ENCODE results near the gene C11orf68. TPM values are rescaled to one million over a fixed set of nuclear protein-coding genes. Genes with fewer than 3 reads are reported as not detected.

C11orf68 gene
- total and polyA plus RNA-seq, 10 of the 15 experiments (the other 5 are each of a cell fraction or from before 2014, with no cell fraction given), result 3.0 to 25.4 (median 16.7) TPM

GRCh38 chr11:65867284-65868071, 51.4 kb downstream of the C11orf68 start:
- POLR2A ChIA-PET, result interaction anchor here (0.6 to 1.1 kb wide), 2 partner anchors 34 to 1241 kb away, joined by 3 read pairs; partner anchors contain the start of gene SNX32
- H3K4me2 ChIP-seq (ENCODE audit: control insufficient read depth, insufficient read depth), result no peak overlapping the region
- H2AFZ ChIP-seq (ENCODE audit: control insufficient read depth, low read depth, low read length), result no peak overlapping the region
- peak; percentile 36; the same call in 2 of the 3 replicates for ATAC-seq
- TF ChIP-seq PKNOX1 (IDR thresholded peaks at IDR 0.05), result no peak
- no peak for TF ChIP-seq POLR2AphosphoS5 (IDR thresholded peaks at IDR 0.05; ENCODE audit: low read length)
- 0 out of 2 replicates have a peak, but pooled peaks have one; percentile 8 for TF ChIP-seq POLR2A (IDR thresholded peaks at IDR 0.05; ENCODE audit: low read depth, low read length)
- no peak for TF ChIP-seq CHD1 (IDR thresholded peaks at IDR 0.05; ENCODE audit: low read depth, low read length)
- no peak for TF ChIP-seq KAT2A (conservative IDR thresholded peaks at IDR 0.05; ENCODE audit: control insufficient read depth, low read depth, low read length)
- TF ChIP-seq YBX1 (IDR thresholded peaks at IDR 0.05), result no peak
- no peak for TF ChIP-seq ELK1 (IDR thresholded peaks at IDR 0.05; ENCODE audit: low read depth, low read length)
- H3K36me3 ChIP-seq (ENCODE audit: control insufficient read depth in 2 of 2, insufficient read depth in 2 of 2, low read length in 1 of 2), result peaks cover 22 to 38% of the 10 kb centered on the region in 2 experiments
- no peak overlapping the region for H3K4me3 ChIP-seq
- CTCF ChIA-PET, result no interaction called here
- in situ Hi-C loops (cut with MboI) (loop anchor here (25.0 kb wide), 1 partner anchor 1630 kb away; the partner anchor contains the start of genes DNAJC4, FKBP2, NUDT22 and PPP1R14B), intact Hi-C loops (cut with micrococcal nuclease; ENCODE audit: unreplicated experiment) (no loop called here)
- no peak overlapping the region for H3K9ac ChIP-seq (ENCODE audit: control insufficient read depth, insufficient read depth, low read length)
- RAD21 ChIA-PET (ENCODE audit: unreplicated experiment), result no interaction called here
- no peak for FAIRE-seq
- H3K9me3 ChIP-seq (replicated peaks; ENCODE audit: control insufficient read depth, insufficient read depth, low read length), result no peaks in the 10 kb centered on the region
- H3K27ac ChIP-seq (ENCODE audit: control insufficient read depth, insufficient read depth), result no peak overlapping the region
- SMC1A ChIA-PET (ENCODE audit: uncharacterized antibody, unreplicated experiment), result no interaction called here
- BruUV-seq (replicated peaks), result no TSS peak
- H3K79me2 ChIP-seq (ENCODE audit: control insufficient read depth, insufficient read depth, low read length), result peaks cover 2% of the 10 kb centered on the region
- WGBS (ENCODE audit: insufficient coverage, insufficient replicate concordance, low lambda C conversion rate, missing lambda C conversion rate), result 62% methylated on average over 29 of the region's 29 CpGs
- H4K20me1 ChIP-seq (ENCODE audit: control insufficient read depth, insufficient read depth), result no peaks in the 10 kb centered on the region; the same call in 1 of the 2 replicates
- peaks cover 7% of the 10 kb centered on the region for H3K4me1 ChIP-seq (ENCODE audit: control insufficient read depth, insufficient read depth, low read length)
- H3K27me3 ChIP-seq (replicated peaks in 1 of 2; ENCODE audit: control insufficient read depth in 2 of 2, insufficient read depth in 2 of 2, low read length in 1 of 2), result no peaks in the 10 kb centered on the region
- DNase-seq (ENCODE audit: low read depth, low spot score), result no peak

Other genes starting within 250 kb of the C11orf68 start
Only the 7 nearest of the 22 such genes appear.
- 1.4 and 2.9 TPM in 2 replicates for gene CTSW, start 39.2 kb downstream of the C11orf68 start, total RNA-seq (2014; rRNA removed)
- gene CTSW, start 39.2 kb downstream of the C11orf68 start, total RNA-seq (2014; rRNA removed; fragmentation: Illumina TruSeq; extraction: Trizol), result 1.5 and 1.7 TPM in 2 replicates
- 1.5 and 1.9 TPM in 2 replicates for gene CTSW, start 39.2 kb downstream of the C11orf68 start, total RNA-seq (2021)
- 7.0 and 12.0 TPM in 2 replicates for gene CTSW, start 39.2 kb downstream of the C11orf68 start, polyA plus RNA-seq (2011; rRNA removed)
- 0.43 and 1.7 TPM in 2 replicates for gene CTSW, start 39.2 kb downstream of the C11orf68 start, polyA plus RNA-seq (2014; fragmentation: Illumina TruSeq; extraction: Trizol)
- 1 to 10 TPM in 1 of 2 experiments, under 1 TPM in 1; 0.53 to 1.6 TPM for gene CTSW, start 39.2 kb downstream of the C11orf68 start, polyA plus RNA-seq (2014; fragmentation: Nextera tagmentation; extraction: Ambion mirVana)
- 1.7 and 3.3 TPM in 2 replicates for gene CTSW, start 39.2 kb downstream of the C11orf68 start, polyA plus RNA-seq (2014; rRNA removed)
- gene CTSW, start 39.2 kb downstream of the C11orf68 start, polyA plus RNA-seq (2016; fragmentation: Nextera tagmentation; extraction: Ambion mirVana), result 1 to 10 TPM in 1 of 2 experiments, under 1 TPM in 1; 0.92 to 1.1 TPM
- gene FIBP, start 30.6 kb downstream of the C11orf68 start, total RNA-seq (2014; rRNA removed), result 144 and 155 TPM in 2 replicates
- gene FIBP, start 30.6 kb downstream of the C11orf68 start, total RNA-seq (2014; rRNA removed; fragmentation: Illumina TruSeq; extraction: Trizol), result 78.4 and 82.8 TPM in 2 replicates
- gene FIBP, start 30.6 kb downstream of the C11orf68 start, total RNA-seq (2021), result 100.0 and 103 TPM in 2 replicates
- 79.6 and 89.1 TPM in 2 replicates for gene FIBP, start 30.6 kb downstream of the C11orf68 start, polyA plus RNA-seq (2011; rRNA removed)
- gene FIBP, start 30.6 kb downstream of the C11orf68 start, polyA plus RNA-seq (2014; fragmentation: Illumina TruSeq; extraction: Trizol), result 59.8 and 78.7 TPM in 2 replicates
- 10 to 100 TPM; 65.1 to 80.7 TPM for gene FIBP, start 30.6 kb downstream of the C11orf68 start, polyA plus RNA-seq (2014; fragmentation: Nextera tagmentation; extraction: Ambion mirVana)
- 169 and 197 TPM in 2 replicates for gene FIBP, start 30.6 kb downstream of the C11orf68 start, polyA plus RNA-seq (2014; rRNA removed)
- 100 to 1,000 TPM; 176 to 182 TPM for gene FIBP, start 30.6 kb downstream of the C11orf68 start, polyA plus RNA-seq (2016; fragmentation: Nextera tagmentation; extraction: Ambion mirVana)
- gene CCDC85B, start 28.4 kb downstream of the C11orf68 start, total RNA-seq (2014; rRNA removed), result 93.5 and 114 TPM in 2 replicates
- gene CCDC85B, start 28.4 kb downstream of the C11orf68 start, total RNA-seq (2014; rRNA removed; fragmentation: Illumina TruSeq; extraction: Trizol), result 2.1 and 2.9 TPM in 2 replicates
- gene CCDC85B, start 28.4 kb downstream of the C11orf68 start, total RNA-seq (2021), result 92.0 and 92.1 TPM in 2 replicates
- 2.0 and 7.0 TPM in 2 replicates for gene CCDC85B, start 28.4 kb downstream of the C11orf68 start, polyA plus RNA-seq (2011; rRNA removed)
- 0.32 TPM in 1 of 2 replicates, not detected in the other for gene CCDC85B, start 28.4 kb downstream of the C11orf68 start, polyA plus RNA-seq (2014; fragmentation: Illumina TruSeq; extraction: Trizol)
- 1 to 10 TPM in 1 of 2 experiments, under 1 TPM in 1; 0.35 to 1.1 TPM for gene CCDC85B, start 28.4 kb downstream of the C11orf68 start, polyA plus RNA-seq (2014; fragmentation: Nextera tagmentation; extraction: Ambion mirVana)
- 94.2 and 119 TPM in 2 replicates for gene CCDC85B, start 28.4 kb downstream of the C11orf68 start, polyA plus RNA-seq (2014; rRNA removed)
- 100 to 1,000 TPM in 1 of 2 experiments, 10 to 100 TPM in 1; 94.6 to 114 TPM for gene CCDC85B, start 28.4 kb downstream of the C11orf68 start, polyA plus RNA-seq (2016; fragmentation: Nextera tagmentation; extraction: Ambion mirVana)
- 2.1 TPM in 2 replicates for gene FOSL1, start 18.7 kb downstream of the C11orf68 start, total RNA-seq (2014; rRNA removed)
- gene FOSL1, start 18.7 kb downstream of the C11orf68 start, total RNA-seq (2014; rRNA removed; fragmentation: Illumina TruSeq; extraction: Trizol), result 0.92 and 1.3 TPM in 2 replicates
- gene FOSL1, start 18.7 kb downstream of the C11orf68 start, total RNA-seq (2021), result 3.8 and 4.3 TPM in 2 replicates
- gene FOSL1, start 18.7 kb downstream of the C11orf68 start, polyA plus RNA-seq (2011; rRNA removed), result 0.76 and 1.3 TPM in 2 replicates
- gene FOSL1, start 18.7 kb downstream of the C11orf68 start, polyA plus RNA-seq (2014; fragmentation: Illumina TruSeq; extraction: Trizol), result 2.4 and 2.8 TPM in 2 replicates
- gene FOSL1, start 18.7 kb downstream of the C11orf68 start, polyA plus RNA-seq (2014; fragmentation: Nextera tagmentation; extraction: Ambion mirVana), result under 1 TPM; 0.82 to 0.90 TPM
- gene FOSL1, start 18.7 kb downstream of the C11orf68 start, polyA plus RNA-seq (2014; rRNA removed), result 2.0 and 2.4 TPM in 2 replicates
- gene FOSL1, start 18.7 kb downstream of the C11orf68 start, polyA plus RNA-seq (2016; fragmentation: Nextera tagmentation; extraction: Ambion mirVana), result 1 to 10 TPM; 5.0 to 5.4 TPM
- gene DRAP1, start 364 bp upstream of the C11orf68 start, total RNA-seq (2014; rRNA removed), result 110 and 126 TPM in 2 replicates
- gene DRAP1, start 364 bp upstream of the C11orf68 start, total RNA-seq (2014; rRNA removed; fragmentation: Illumina TruSeq; extraction: Trizol), result 116 and 118 TPM in 2 replicates
- gene DRAP1, start 364 bp upstream of the C11orf68 start, total RNA-seq (2021), result 122 and 124 TPM in 2 replicates
- gene DRAP1, start 364 bp upstream of the C11orf68 start, polyA plus RNA-seq (2011; rRNA removed), result 64.9 and 74.2 TPM in 2 replicates
- gene DRAP1, start 364 bp upstream of the C11orf68 start, polyA plus RNA-seq (2014; fragmentation: Illumina TruSeq; extraction: Trizol), result 18.2 and 98.6 TPM in 2 replicates
- gene DRAP1, start 364 bp upstream of the C11orf68 start, polyA plus RNA-seq (2014; fragmentation: Nextera tagmentation; extraction: Ambion mirVana), result 10 to 100 TPM in 1 of 2 experiments, 1 to 10 TPM in 1; 9.4 to 35.8 TPM
- gene DRAP1, start 364 bp upstream of the C11orf68 start, polyA plus RNA-seq (2014; rRNA removed), result 154 and 162 TPM in 2 replicates
- gene DRAP1, start 364 bp upstream of the C11orf68 start, polyA plus RNA-seq (2016; fragmentation: Nextera tagmentation; extraction: Ambion mirVana), result 100 to 1,000 TPM; 162 to 163 TPM
- gene TSGA10IP, start 26.4 kb upstream of the C11orf68 start, total RNA-seq (2014; rRNA removed), result not detected in 2 replicates
- not detected in 2 replicates for gene TSGA10IP, start 26.4 kb upstream of the C11orf68 start, total RNA-seq (2014; rRNA removed; fragmentation: Illumina TruSeq; extraction: Trizol)
- gene TSGA10IP, start 26.4 kb upstream of the C11orf68 start, total RNA-seq (2021), result not detected in 2 replicates
- not detected in 2 replicates for gene TSGA10IP, start 26.4 kb upstream of the C11orf68 start, polyA plus RNA-seq (2011; rRNA removed)
- not detected in 2 replicates for gene TSGA10IP, start 26.4 kb upstream of the C11orf68 start, polyA plus RNA-seq (2014; fragmentation: Illumina TruSeq; extraction: Trizol)
- gene TSGA10IP, start 26.4 kb upstream of the C11orf68 start, polyA plus RNA-seq (2014; fragmentation: Nextera tagmentation; extraction: Ambion mirVana), result not detected
- gene TSGA10IP, start 26.4 kb upstream of the C11orf68 start, polyA plus RNA-seq (2014; rRNA removed), result not detected in 2 replicates
- not detected for gene TSGA10IP, start 26.4 kb upstream of the C11orf68 start, polyA plus RNA-seq (2016; fragmentation: Nextera tagmentation; extraction: Ambion mirVana)
- 47.3 and 60.2 TPM in 2 replicates for gene SART1, start 42.7 kb upstream of the C11orf68 start, total RNA-seq (2014; rRNA removed)
- 22.3 and 29.8 TPM in 2 replicates for gene SART1, start 42.7 kb upstream of the C11orf68 start, total RNA-seq (2014; rRNA removed; fragmentation: Illumina TruSeq; extraction: Trizol)
- gene SART1, start 42.7 kb upstream of the C11orf68 start, total RNA-seq (2021), result 54.1 and 56.1 TPM in 2 replicates
- gene SART1, start 42.7 kb upstream of the C11orf68 start, polyA plus RNA-seq (2011; rRNA removed), result 4.1 and 17.5 TPM in 2 replicates
- gene SART1, start 42.7 kb upstream of the C11orf68 start, polyA plus RNA-seq (2014; fragmentation: Illumina TruSeq; extraction: Trizol), result 4.9 and 23.1 TPM in 2 replicates
- gene SART1, start 42.7 kb upstream of the C11orf68 start, polyA plus RNA-seq (2014; fragmentation: Nextera tagmentation; extraction: Ambion mirVana), result 10 to 100 TPM in 1 of 2 experiments, 1 to 10 TPM in 1; 6.2 to 14.8 TPM
- 45.0 and 73.4 TPM in 2 replicates for gene SART1, start 42.7 kb upstream of the C11orf68 start, polyA plus RNA-seq (2014; rRNA removed)
- gene SART1, start 42.7 kb upstream of the C11orf68 start, polyA plus RNA-seq (2016; fragmentation: Nextera tagmentation; extraction: Ambion mirVana), result 10 to 100 TPM; 50.4 to 60.5 TPM

Data from GM12878 (cell line).